GM18868 (cell line): ENCODE measurements around the gene SLC45A3.

Experiments used
- ATAC-seq: cut with Tn5 transposase; IDR thresholded peaks from one replicate; pipeline ENCODE4 v1.9.1; 2021; ENCODE audit warnings: mild to moderate bottlenecking, moderate library complexity; ENCODE audit not compliant: unreplicated experiment

Gene SLC45A3

GRCh38 chr1:205701420-205701819 is 21.1 kb upstream of the SLC45A3 start:
- ATAC-seq, result no peak

- ATAC-seq, result no peak
These were observed 20.6 kb upstream of the SLC45A3 start for GRCh38 chr1:205700865-205701401.

- no peak for ATAC-seq
These were observed 19.1 kb upstream of the SLC45A3 start for GRCh38 chr1:205699416-205699815.

GRCh38 chr1:205698921-205699320 is 18.6 kb upstream of the SLC45A3 start:
- ATAC-seq, result no peak

GRCh38 chr1:205693421-205693991 is 13.2 kb upstream of the SLC45A3 start:
- no peak for ATAC-seq

- ATAC-seq, result no peak
These were observed 12.1 kb upstream of the SLC45A3 start for GRCh38 chr1:205692423-205692822.

- no peak for ATAC-seq
These were observed 9.9 kb upstream of the SLC45A3 start for GRCh38 chr1:205690122-205690756.

GRCh38 chr1:205689479-205689878 is 9.2 kb upstream of the SLC45A3 start:
- no peak for ATAC-seq

GRCh38 chr1:205688171-205689080 is 8.1 kb upstream of the SLC45A3 start:
- ATAC-seq, result no peak

- ATAC-seq, result no peak
These were observed 6.9 kb upstream of the SLC45A3 start for GRCh38 chr1:205687242-205687641.

GRCh38 chr1:205681364-205681763 is 1.1 kb upstream of the SLC45A3 start:
- no peak for ATAC-seq

- ATAC-seq, result no peak
These were observed 1.8 kb downstream of the SLC45A3 start for GRCh38 chr1:205678286-205679111.

- no peak for ATAC-seq
These were observed 3.1 kb downstream of the SLC45A3 start for GRCh38 chr1:205677167-205677566.

GRCh38 chr1:205676597-205676996 is 3.7 kb downstream of the SLC45A3 start:
- ATAC-seq, result no peak

- ATAC-seq, result no peak
These were observed 4.3 kb downstream of the SLC45A3 start for GRCh38 chr1:205676002-205676401.

GRCh38 chr1:205675247-205675646 is 5.1 kb downstream of the SLC45A3 start:
- no peak for ATAC-seq

- ATAC-seq, result no peak
These were observed 7.3 kb downstream of the SLC45A3 start for GRCh38 chr1:205672970-205673369.

- no peak for ATAC-seq
These were observed 7.9 kb downstream of the SLC45A3 start for GRCh38 chr1:205672395-205672889.

- ATAC-seq, result no peak
These were observed 9.5 kb downstream of the SLC45A3 start for GRCh38 chr1:205670611-205671430.

- no peak for ATAC-seq
These were observed 10.2 kb downstream of the SLC45A3 start for GRCh38 chr1:205670150-205670446.
